HG03558 (cell line): ENCODE measurements around the gene TOR1B.
"Not testable (repeated sequence)": the region's sequence is repeated elsewhere in the genome, so short reads cannot be mapped to it uniquely, and the experiment has no call there.

Experiments
- ATAC-seq: cut with Tn5 transposase; IDR thresholded peaks from one replicate; pipeline ENCODE4 v1.9.1; 2021; ENCODE audit warnings: moderate number of reproducible peaks; ENCODE audit not compliant: unreplicated experiment; ENCODE audit errors: extremely low read depth

The TOR1B gene

GRCh38 chr9:129776096-129776495 lies 26.9 kb upstream of the TOR1B start:
- ATAC-seq, result not testable (repeated sequence)

DNA sequence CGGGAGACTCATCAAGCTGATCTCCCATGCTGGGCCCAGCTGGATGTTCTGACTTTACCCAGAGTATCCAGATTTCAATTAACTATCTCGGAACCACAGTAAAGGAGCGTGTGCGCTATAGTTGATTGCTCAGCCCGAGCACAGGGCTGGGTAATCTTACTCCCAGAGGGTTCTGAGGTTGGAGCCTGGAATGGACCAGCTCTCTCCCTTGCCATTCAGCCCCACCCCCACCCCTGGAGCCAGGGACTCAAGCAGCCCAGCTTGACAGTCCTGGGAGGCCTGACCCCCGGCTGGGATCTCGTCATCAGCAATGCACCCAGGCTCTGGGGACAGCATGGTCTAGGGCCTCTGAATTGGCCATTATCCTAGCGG lies 26.4 kb upstream of the TOR1B start:
- ATAC-seq, result no peak

GRCh38 chr9:129776938-129777768 lies 25.8 kb upstream of the TOR1B start:
- ATAC-seq, result no peak

DNA sequence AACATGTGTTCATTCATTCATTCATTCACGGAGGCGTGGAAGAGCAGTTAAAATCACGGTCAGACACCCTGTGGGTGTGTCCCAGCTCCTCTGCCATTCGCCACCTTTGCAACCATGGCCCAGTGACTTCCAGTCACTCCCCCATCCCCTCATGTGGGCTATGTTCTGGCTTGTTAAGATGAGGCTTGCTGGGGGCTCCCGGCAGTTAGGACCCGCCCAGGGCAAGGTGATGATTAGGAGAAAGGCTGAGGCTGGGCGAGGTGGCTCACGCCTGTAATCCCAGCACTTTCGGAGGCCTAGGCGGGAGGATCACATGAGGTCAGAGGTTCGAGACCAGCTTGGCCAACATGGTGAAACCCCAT lies 25.2 kb upstream of the TOR1B start:
- ATAC-seq, result no peak

DNA sequence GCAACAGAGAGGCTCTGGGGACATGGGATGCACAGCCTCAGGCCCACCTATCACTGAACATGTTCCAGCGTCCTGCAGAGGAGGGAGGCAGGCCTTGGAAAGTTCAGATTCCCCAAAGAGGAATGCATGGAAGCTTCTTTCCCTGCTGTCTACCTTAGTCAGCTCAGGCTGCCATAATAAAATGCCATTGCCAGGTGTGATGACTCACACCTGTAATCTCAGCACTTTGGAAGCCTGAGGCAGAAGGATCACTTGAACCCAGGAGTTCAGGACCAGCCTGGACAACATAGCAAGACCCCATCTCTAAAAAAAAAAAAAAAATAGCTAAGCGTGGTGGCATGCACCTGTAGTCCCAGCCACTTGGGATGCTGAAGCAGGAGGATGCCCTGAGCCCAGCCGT lies 24.5 kb upstream of the TOR1B start:
- ATAC-seq, result no peak

DNA sequence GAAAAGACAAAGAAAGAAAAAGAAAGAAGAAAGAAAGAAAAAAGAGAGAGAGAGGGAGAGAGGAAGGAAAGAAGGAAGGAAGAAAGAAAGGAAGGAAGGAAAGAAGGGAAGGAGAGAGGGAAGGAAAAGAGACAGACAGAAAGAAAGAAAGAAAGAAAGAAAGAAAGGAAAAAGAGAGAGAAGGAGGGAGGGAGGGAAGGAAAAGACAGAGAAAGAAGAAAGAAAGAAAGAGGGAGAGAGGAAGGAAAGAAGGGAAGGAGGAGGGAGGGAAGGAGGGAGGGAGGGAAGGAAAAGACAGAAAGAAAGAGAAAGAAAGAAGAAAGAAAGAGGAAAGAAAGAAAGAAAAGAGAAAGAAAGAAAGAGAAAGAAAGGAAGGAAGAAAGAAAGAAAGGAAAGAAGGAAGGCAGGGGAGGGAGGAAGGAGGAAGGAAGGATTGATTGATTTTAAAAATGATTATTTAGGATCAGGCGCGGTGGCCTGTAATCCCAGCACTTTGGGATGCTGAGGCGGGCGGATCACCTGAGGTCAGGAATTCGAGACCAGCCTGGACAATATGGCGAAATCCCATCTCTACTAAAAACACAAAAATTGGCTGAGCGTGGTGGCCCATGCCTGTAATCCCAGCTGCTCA lies 23.3 kb upstream of the TOR1B start:
- no peak for ATAC-seq

DNA sequence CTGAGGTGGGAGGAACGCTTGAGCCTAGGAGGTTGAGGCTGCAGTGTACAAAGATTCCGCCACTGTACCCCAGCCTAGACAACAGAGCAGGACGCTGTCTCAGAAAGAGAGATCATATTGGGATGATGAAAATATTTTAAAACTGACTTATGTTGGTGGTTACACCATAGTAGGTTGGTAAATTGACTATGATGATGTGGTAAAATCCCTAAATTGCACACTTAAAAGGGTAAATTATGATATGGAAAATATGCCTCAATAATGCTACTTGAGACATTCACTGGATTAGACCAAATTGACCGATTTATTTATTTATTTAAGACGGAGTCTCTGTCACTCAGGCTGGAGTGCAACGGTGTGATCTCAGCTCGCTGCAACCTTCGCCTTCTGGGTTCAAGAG lies 21.9 kb upstream of the TOR1B start:
- ATAC-seq, result no peak

DNA sequence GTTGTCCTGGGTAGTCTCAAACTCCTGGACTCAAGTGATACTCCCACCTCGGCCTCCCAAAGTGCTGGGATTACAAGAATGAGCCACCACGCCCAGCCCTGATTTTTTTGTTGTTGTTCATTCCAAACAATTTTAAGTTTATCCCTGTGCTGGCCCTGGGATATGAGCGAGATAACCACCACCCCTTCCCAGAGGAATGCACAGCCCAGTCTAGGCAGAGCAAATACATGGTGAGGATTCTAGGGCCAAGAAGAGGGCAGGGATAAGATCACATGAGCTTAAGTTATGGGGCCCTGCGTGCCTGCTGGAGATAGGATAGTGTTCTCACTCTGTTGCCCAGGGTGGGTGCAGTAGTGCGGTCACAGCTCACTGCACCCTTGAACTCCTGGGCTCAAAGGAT lies 21.0 kb upstream of the TOR1B start:
- no peak for ATAC-seq

- ATAC-seq, result no peak
These were observed 19.2 kb upstream of the TOR1B start for GRCh38 chr9:129783516-129784361.

DNA sequence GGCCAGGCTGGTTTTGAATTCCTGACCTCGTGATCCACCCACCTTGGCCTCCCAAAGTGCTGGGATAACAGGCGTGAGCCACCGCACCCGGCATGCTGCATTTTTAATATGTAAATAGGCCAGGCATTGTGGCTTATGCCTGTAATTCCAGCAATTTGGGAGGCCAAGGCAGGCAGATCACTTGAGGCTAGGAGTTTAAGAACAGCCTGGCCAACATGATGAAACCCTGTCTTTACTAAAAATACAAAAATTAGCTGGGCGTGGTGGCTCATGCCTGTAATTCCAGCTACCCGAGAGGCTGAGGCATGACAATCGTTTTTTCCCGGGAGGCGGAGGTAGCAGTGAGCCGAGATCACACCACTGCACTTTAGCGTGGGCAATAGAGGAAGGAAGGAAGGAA lies 18.0 kb upstream of the TOR1B start:
- ATAC-seq, result not testable (repeated sequence)

DNA sequence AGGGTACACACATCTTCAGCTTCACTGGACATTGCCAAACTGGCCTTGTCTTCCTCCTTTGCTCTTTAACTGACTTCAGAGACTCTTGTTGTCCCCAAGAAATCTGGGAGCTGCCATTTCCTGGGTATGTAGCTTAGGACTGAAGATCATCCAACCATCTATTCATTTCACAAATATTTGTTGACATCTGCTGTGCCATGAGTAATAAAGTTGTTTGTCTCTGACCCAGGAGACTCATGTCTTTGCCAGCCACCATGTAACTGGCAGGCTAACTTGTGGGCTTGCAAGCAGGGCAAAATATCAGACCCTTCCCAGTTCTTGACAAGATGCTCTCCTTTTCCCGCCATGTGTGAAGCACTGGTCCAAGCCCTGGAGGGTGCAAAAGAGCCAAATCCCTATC lies 17.1 kb upstream of the TOR1B start:
- no peak for ATAC-seq

GRCh38 chr9:129786481-129786880 lies 16.5 kb upstream of the TOR1B start:
- no peak for ATAC-seq

GRCh38 chr9:129794549-129794948 lies 8.4 kb upstream of the TOR1B start:
- ATAC-seq, result no peak

- not testable (repeated sequence) for ATAC-seq
These were observed 7.0 kb upstream of the TOR1B start for GRCh38 chr9:129796029-129796428.

GRCh38 chr9:129798973-129799372 lies 4.0 kb upstream of the TOR1B start:
- ATAC-seq, result no peak

DNA sequence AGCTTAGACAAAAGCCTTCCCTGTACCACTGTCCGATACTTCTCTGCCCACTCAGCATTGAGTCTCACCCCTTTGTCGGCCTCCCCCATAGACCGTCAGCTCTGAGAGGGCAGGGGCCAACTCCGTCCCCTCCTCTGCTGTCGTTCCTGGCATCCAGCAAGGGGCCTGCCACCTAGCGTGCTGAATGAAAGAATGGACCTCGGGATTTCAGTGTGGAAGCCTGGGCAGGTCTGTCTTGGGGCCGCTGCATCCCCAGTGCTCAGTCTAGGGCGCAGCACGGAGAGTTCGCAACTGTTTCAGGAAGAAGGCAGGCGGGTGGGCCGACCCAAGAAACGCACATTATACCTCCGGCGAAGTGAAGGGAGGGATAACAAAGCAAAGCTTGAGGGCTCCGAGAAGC lies 1.5 kb upstream of the TOR1B start:
- ATAC-seq, result no peak

DNA sequence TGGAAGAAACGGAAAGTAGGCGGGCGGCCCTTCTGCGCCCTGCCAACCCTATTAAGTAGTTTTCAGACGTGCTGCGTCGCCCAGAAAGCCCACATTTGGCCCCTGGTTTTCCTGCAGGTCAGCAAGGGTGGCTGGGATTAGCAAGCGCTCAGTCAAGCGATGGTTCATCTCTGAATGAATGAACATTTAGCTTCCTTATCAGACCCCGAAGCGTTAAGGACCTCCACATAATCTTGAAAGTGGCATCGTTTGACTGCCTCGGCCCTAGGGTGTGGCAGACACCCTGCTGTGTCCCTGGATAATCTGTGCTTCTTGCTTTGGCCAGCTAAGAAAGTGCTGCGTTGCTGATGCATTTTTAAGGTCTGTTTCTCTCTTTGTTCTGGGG lies 684 bp downstream of the TOR1B start:
- no peak for ATAC-seq

- ATAC-seq, result no peak
These were observed 3.1 kb downstream of the TOR1B start for GRCh38 chr9:129806061-129806460.

DNA sequence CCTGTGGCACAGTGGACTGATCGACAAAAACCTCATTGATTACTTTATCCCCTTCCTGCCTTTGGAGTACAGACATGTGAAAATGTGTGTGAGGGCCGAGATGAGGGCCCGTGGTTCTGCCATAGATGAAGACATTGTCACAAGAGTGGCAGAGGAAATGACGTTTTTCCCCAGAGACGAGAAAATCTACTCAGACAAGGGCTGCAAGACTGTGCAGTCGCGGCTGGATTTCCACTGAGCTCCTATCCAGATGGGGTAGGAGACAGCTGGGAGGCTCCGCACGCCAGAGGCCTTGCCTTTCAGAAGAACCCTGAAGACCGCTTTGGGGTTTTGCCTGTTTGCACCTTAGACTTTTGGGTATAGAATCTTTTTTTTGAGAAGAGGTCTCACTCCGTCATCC lies 6.4 kb downstream of the TOR1B start:
- ATAC-seq, result no peak

DNA sequence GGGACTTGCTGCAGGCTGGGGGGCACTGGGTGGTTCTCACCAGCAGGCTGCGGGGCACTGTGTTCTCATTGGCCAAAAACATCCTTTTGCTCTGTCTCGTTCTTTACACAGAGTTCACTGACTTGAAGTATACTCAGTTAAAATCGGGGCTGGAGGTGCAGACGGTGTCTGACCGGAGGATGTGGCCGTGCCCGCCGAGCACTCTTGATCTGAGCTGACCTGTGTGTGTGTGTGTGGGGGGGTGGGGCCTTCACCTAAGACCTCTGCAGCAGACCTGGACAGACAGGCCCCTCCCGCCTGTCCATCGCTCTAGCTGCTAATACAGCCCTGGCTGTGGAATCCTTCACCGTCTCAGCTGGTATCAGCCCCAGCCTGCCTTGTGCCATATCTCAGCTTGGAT lies 7.1 kb downstream of the TOR1B start:
- no peak for ATAC-seq

GRCh38 chr9:129810788-129811187 lies 7.8 kb downstream of the TOR1B start:
- ATAC-seq, result no peak
